ENCODE measurements around the gene LMO3.

The LMO3 gene

GRCh38 chr12:16602412-16602811 is 3.5 kb downstream of the LMO3 start:
- no peak for DNase-seq (ENCODE audit: low spot score)

- no peak for DNase-seq (ENCODE audit: low spot score)
These were observed 5.4 kb downstream of the LMO3 start for GRCh38 chr12:16600525-16600924.

- no peak for DNase-seq (ENCODE audit: low spot score)
These were observed 6.9 kb downstream of the LMO3 start for GRCh38 chr12:16599081-16599480.

DNA sequence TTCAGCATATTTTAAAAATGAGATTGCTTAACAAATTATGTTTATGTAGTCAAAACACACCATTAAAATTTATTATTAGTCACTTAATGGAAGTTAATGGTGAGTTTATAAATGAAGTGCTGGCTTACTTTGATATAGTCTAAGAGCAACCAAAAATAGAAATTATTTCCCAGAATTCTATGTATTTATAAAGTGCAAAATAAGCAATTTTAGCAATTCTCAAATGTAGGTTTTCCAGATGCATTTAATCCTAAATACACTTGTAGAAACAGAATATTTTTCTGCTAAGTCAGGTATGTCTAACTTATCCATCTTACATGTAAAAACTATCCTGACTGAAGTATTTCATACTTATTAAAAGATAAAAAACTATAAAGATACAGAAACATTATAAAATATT is 11.2 kb downstream of the LMO3 start:
- no peak for DNase-seq (ENCODE audit: low spot score)

DNA sequence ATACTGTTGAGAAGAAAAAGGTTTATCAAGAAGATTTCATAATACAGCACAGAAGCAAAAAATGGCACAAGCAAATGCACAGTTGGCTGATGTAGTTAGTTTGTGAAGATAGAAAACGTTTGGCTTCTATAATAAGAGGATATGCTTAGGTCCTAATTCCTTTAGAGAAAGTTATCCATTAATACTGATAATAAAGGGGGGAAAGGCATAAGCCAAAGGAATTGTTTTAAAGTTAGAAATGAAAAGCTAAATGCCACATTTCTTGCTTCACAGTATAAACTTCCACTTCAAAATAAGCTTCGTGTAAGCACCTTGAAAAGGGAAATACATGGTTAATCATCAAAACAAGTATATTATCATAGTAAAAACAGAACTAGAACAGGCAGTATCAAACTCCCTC is 12.4 kb downstream of the LMO3 start:
- no peak for DNase-seq (ENCODE audit: low spot score)

GRCh38 chr12:16590645-16591044 is 15.3 kb downstream of the LMO3 start:
- DNase-seq (ENCODE audit: low spot score) = no peak

DNA sequence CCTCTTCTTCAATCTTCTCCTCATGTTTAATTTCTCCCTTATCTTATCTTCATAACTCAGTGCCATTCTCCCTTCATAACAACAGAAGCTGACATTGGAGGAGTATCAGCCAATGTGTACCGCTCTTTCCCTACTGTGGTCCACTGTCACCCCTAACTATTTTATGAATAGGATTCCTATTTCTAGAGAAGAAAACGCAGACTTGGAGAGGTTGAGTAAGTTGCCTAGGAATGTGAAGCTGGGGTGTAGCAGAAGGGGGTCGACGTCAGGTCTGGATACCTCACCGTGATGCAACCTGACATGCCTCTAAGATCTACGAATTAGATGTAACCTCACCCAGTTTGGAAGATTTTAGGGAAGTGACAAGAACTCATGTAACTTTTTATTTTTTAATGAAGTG is 17.1 kb downstream of the LMO3 start:
- no peak for DNase-seq (ENCODE audit: low spot score)

GRCh38 chr12:16587514-16587913 is 18.4 kb downstream of the LMO3 start:
- no peak for DNase-seq (ENCODE audit: low spot score)

DNA sequence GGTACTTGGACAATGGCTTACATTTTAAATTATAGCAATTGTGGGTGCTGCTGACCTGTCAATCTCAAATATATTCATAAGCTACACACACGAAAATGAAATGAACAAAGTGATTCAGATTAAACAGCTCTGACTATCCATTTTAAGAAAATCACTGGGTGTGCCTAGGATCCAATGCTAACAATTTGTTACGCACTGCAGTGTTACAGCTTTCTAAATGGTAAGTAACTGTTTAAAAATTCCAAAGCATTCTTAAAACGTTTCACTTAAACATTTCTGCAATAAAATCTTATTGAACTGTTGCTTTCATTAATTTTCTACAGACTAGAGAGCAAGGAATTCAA is 18.9 kb downstream of the LMO3 start:
- DNase-seq (ENCODE audit: low spot score) = no peak

- no peak for DNase-seq (ENCODE audit: low spot score)
These were observed 19.4 kb downstream of the LMO3 start for GRCh38 chr12:16586350-16587109.

DNA sequence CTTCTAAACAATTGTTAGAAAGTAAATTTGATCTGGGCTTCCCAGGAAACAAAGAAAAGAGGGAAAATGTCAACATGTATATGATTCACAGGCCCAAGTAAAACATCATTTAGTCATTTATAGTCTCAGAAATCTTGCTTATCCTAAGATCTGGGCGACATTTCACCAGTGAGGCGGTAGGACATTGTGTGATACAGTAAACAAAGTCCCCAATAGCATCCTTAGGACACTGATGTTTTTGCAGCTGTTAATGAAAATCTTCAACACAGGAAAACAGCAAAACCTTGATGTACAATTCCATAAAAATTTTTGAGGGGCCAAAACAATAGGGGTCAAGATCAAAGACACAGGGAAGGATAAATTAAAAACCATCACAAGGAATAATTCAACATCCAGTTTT is 20.2 kb downstream of the LMO3 start:
- no peak for DNase-seq (ENCODE audit: low spot score)

DNA sequence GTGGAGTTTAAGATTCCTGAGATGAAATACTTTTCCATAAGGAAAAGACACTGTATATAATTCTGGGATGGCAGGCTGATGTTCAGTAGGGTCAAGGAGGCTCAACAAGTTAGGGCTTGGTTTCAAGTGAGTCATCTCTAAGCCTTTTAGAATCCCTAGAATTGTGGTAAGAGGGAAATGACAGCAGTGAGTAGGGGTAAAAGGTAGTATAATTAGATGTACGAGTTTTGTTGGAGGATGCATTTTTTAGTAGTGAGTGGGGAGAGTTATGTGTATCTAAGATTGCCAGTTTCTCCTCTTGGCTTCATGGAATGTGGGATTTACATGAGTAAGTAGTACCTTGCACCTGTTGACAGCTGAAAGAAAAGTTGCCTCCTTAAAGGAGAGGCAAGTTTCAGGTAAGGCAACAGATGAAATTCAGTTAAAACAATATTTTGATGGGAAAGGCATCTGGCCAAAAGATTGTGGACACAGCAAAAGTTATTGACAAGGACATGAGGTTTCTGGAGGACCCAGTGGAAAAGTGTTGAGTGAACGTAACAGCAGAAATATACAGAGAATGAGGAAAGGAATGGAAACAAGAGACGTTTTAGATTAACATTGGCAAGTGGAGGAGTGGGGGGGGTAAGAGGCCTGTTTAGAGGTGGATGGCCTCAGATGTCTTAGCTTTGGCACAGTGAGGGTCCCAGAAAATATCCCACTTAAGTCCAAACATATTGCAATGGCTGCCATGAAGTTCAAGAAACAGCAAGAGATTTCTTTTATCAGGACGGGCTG is 21.8 kb downstream of the LMO3 start:
- DNase-seq (ENCODE audit: low spot score) = no peak

GRCh38 chr12:16581416-16581815 is 24.5 kb downstream of the LMO3 start:
- no peak for DNase-seq (ENCODE audit: low spot score)

DNA sequence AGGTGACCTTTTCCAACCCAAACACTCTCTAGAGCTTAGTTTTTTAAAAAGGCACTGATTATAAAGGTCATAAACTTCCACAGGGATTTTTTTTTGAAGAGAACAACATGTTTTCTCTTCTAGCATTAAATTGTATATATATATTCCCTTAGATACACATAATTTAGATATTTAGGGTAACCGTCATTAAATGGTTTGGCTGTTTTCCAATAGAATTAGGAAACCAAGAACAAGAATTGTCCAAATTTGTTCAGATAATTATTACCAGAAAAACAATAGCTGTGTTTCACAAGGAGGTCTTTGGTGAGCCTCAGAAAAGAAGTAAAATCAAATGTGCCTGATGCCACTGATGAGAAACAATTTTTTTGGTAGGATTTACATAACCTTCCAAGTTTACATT is 26.9 kb downstream of the LMO3 start:
- DNase-seq (ENCODE audit: low spot score) = no peak

GRCh38 chr12:16573398-16574077 is 32.4 kb downstream of the LMO3 start:
- no peak for DNase-seq (ENCODE audit: low spot score)

GRCh38 chr12:16568873-16569272 is 37.1 kb downstream of the LMO3 start:
- no peak for DNase-seq (ENCODE audit: low spot score)

DNA sequence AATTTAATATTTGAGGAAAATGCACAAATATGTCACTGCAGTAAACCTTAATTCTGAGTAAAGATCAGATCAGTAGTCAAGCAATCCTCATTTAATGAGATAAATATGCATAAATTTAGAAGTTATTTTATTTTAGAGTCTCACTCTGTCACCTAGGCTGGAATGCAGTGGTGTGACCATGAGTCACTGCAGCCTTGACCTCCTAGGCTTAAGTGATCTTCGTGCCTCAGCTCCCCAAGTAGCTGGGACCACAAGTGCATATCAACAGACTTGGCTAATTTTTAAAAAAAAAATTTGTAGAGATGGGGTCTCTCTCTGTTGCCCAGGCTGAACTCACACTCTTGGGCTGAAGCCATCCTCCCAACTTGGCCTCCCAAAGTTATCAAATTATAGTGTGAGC is 41.3 kb downstream of the LMO3 start:
- DNase-seq (ENCODE audit: low spot score) = no peak

DNA sequence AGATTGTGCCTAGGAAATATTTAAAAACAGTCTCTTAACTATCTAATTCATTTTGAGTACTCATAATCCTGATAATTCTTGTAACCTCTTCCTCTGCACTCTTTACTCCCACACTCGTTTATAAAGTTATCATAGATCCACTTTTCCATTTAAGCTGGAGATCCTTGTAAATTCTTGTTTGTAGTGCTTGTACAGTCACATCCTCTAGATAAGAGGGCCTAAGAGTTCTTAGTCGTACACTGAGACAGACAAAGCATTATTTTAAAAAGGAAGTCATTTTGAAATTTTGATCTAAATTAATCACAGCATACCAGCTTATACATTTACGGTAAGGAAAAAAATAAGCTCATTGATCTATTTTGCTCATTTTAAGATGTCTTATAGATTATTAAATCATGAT is 42.5 kb downstream of the LMO3 start:
- DNase-seq (ENCODE audit: low spot score) = no peak

DNA sequence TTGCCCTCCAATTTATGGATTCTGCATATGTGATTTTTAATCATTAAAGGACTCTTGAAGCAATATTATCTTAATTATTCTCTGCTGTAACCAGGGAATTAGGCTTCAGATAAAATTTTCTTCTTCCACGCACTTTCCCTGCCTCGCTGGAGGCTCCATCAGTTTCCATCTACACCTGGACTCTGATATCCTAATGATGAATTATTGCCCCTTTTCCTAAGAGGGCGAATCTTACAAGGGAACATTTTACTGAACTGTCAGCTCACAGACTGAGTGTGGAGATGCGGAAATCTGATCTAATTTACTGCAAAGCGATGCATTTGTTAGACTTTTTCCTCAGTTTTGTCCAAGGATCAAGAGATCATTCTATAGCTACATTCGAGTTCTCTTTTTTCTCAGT is 43.0 kb downstream of the LMO3 start:
- DNase-seq (ENCODE audit: low spot score) = no peak

- DNase-seq (ENCODE audit: low spot score) = no peak
These were observed 43.5 kb downstream of the LMO3 start for GRCh38 chr12:16562435-16562834.

DNA sequence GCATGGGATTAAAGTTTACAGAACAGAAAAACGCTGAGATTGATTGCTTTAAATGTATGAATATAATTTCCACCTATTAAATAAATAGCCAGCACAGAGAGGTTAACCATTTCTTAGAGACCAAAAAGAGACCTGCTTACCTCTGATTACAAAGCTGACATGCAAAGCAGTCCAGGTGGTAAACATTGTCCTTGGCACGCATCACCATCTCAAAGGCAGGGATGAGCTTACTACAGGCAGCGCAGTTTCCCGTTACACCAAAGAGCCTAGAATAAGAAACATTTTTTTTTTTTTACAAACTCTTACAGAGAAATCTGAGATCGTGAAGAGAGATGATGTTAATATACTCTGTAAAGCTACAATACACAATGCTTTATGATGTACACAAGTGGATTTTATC is 45.7 kb downstream of the LMO3 start:
- no peak for DNase-seq (ENCODE audit: low spot score)

DNA sequence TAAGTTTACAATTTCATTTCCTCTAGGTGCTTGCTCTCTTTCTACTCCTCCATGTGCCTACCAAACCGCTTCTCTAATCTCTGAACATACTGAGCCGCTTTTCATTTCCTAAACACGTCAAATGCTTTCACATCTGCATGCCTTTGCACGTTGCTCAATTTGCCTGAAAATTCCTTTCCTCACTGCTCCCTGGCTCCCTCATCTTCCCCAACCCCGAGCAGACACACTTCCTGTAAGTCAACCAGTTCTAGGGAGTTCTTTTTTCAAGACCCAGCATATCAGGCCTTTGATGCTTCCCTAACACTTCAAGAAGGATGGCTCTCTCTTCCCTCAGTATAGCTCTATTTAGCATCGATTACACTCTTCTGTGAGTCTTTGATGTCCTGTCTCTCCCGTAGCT is 50.3 kb downstream of the LMO3 start:
- DNase-seq (ENCODE audit: low spot score) = no peak

GRCh38 chr12:16553457-16553856 is 52.5 kb downstream of the LMO3 start:
- DNase-seq (ENCODE audit: low spot score) = no peak
